ENCODE data around the gene ZNF17.

- no peak for TF ChIP-seq CTCF (IDR thresholded peaks at IDR 0.05)
- TF ChIP-seq POLR2A (IDR thresholded peaks at IDR 0.05): no peak
These were observed 54.9 kb downstream of the ZNF17 start for GRCh38 chr19:57465680-57466381.

Data from thyroid gland (tissue), 4 donors.